ENCODE results near the gene RBCK1.
"Not testable (repeated sequence)": the region's sequence is repeated elsewhere in the genome, so short reads cannot be mapped to it uniquely, and the experiment has no call there.

The RBCK1 gene

GRCh38 chr20:388034-388994, 19.8 kb upstream of the RBCK1 start:
- TF ChIP-seq CTCF (IDR thresholded peaks at IDR 0.05; ENCODE audit: low read depth, low read length): no peak
- H3K27me3 ChIP-seq: no peaks in the 10 kb centered on the region
- no peaks in the 10 kb centered on the region; the same call in 1 of the 2 replicates for H3K36me3 ChIP-seq

GRCh38 chr20:389220-389619, 18.9 kb upstream of the RBCK1 start:
- Histone ChIP-seq H3K27me3 (no peaks in the 10 kb centered on the region), H3K36me3 (no peaks in the 10 kb centered on the region; the same call in 1 of the 2 replicates)

More at GRCh38 chr20:388034-388994, 19.8 kb upstream of the RBCK1 start:
- H3K9me3 ChIP-seq: no peaks in the 10 kb centered on the region
- no peak for DNase-seq
- H3K4me3 ChIP-seq (ENCODE audit: low read depth, low read length): no peak overlapping the region
- no peaks in the 10 kb centered on the region for H3K4me1 ChIP-seq

GRCh38 chr20:391041-391711, 16.9 kb upstream of the RBCK1 start:
- no peak for DNase-seq
- Histone ChIP-seq H3K9me3 (no peaks in the 10 kb centered on the region), H3K4me1 (no peaks in the 10 kb centered on the region), H3K4me3 (ENCODE audit: low read depth, low read length) (no peak overlapping the region), H3K36me3 (no peaks in the 10 kb centered on the region; the same call in 1 of the 2 replicates), H3K27me3 (no peaks in the 10 kb centered on the region)
- no peak for TF ChIP-seq CTCF (IDR thresholded peaks at IDR 0.05; ENCODE audit: low read depth, low read length)

More at GRCh38 chr20:389220-389619, 18.9 kb upstream of the RBCK1 start:
- H3K4me1 ChIP-seq: no peaks in the 10 kb centered on the region
- DNase-seq: peak; percentile 12
- H3K9me3 ChIP-seq: no peaks in the 10 kb centered on the region
- no peak for TF ChIP-seq CTCF (IDR thresholded peaks at IDR 0.05; ENCODE audit: low read depth, low read length)
- H3K4me3 ChIP-seq (ENCODE audit: low read depth, low read length): no peak overlapping the region

GRCh38 chr20:393296-393695, 14.8 kb upstream of the RBCK1 start:
- not testable (repeated sequence) for H3K36me3 ChIP-seq

DNA sequence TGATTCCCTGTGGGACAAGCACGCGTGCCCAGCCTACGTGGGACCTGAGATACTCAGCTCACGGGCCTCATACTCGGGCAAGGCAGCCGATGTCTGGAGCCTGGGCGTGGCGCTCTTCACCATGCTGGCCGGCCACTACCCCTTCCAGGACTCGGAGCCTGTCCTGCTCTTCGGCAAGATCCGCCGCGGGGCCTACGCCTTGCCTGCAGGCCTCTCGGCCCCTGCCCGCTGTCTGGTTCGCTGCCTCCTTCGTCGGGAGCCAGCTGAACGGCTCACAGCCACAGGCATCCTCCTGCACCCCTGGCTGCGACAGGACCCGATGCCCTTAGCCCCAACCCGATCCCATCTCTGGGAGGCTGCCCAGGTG, 11.9 kb upstream of the RBCK1 start:
- no peak for TF ChIP-seq CTCF (IDR thresholded peaks at IDR 0.05; ENCODE audit: low read depth, low read length)
- H3K27me3 ChIP-seq: no peaks in the 10 kb centered on the region
- H3K36me3 ChIP-seq: no peaks in the 10 kb centered on the region; the same call in none of the 2 replicates

More at GRCh38 chr20:393296-393695, 14.8 kb upstream of the RBCK1 start:
- not testable (repeated sequence) for H3K4me3 ChIP-seq (ENCODE audit: low read depth, low read length); DNase-seq; H3K27me3 ChIP-seq; H3K9me3 ChIP-seq; H3K4me1 ChIP-seq

DNA sequence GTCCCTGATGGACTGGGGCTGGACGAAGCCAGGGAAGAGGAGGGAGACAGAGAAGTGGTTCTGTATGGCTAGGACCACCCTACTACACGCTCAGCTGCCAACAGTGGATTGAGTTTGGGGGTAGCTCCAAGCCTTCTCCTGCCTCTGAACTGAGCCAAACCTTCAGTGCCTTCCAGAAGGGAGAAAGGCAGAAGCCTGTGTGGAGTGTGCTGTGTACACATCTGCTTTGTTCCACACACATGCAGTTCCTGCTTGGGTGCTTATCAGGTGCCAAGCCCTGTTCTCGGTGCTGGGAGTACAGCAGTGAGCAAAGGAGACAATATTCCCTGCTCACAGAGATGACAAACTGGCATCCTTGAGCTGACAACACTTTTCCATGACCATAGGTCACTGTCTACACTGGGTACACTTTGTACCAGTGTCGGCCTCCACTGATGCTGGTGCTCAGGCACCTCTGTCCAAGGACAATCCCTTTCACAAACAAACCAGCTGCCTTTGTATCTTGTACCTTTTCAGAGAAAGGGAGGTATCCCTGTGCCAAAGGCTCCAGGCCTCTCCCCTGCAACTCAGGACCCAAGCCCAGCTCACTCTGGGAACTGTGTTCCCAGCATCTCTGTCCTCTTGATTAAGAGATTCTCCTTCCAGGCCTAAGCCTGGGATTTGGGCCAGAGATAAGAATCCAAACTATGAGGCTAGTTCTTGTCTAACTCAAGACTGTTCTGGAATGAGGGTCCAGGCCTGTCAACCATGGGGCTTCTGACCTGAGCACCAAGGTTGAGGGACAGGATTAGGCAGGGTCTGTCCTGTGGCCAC, 11.3 kb upstream of the RBCK1 start:
- no peaks in the 10 kb centered on the region; the same call in 1 of the 2 replicates for H3K36me3 ChIP-seq

More for the DNA sequence above, 11.9 kb upstream of the RBCK1 start:
- no peak overlapping the region for H3K4me3 ChIP-seq (ENCODE audit: low read depth, low read length)
- no peaks in the 10 kb centered on the region; the same call in 1 of the 2 replicates for H3K4me1 ChIP-seq
- no peaks in the 10 kb centered on the region for H3K9me3 ChIP-seq
- no peak for DNase-seq

More for the DNA sequence above, 11.3 kb upstream of the RBCK1 start:
- no peak for DNase-seq
- H3K27me3 ChIP-seq: no peaks in the 10 kb centered on the region
- TF ChIP-seq CTCF (IDR thresholded peaks at IDR 0.05; ENCODE audit: low read depth, low read length): no peak
- H3K4me3 ChIP-seq (ENCODE audit: low read depth, low read length): no peak overlapping the region
- no peaks in the 10 kb centered on the region; the same call in 1 of the 2 replicates for H3K4me1 ChIP-seq
- H3K9me3 ChIP-seq: no peaks in the 10 kb centered on the region
